ENCODE measurements around the gene ZNF518A.
"Not testable (repeated sequence)": the region's sequence is repeated elsewhere in the genome, so short reads cannot be mapped to it uniquely, and the experiment has no call there.

The ZNF518A gene

GRCh38 chr10:96165726-96166125 is 35.6 kb downstream of the ZNF518A start:
- Histone ChIP-seq H3K27me3 (ENCODE audit: insufficient read depth, low read length) (no peaks in the 10 kb centered on the region), H3K9me3 (ENCODE audit: low read length) (peaks cover 6% of the 10 kb centered on the region), H3K4me3 (ENCODE audit: low read length) (no peak overlapping the region), H3K4me1 (ENCODE audit: insufficient read depth, low read length) (no peaks in the 10 kb centered on the region), H2AFZ (ENCODE audit: low read depth, low read length) (no peak overlapping the region), H3K36me3 (ENCODE audit: insufficient read depth, low read length) (peaks cover 25% of the 10 kb centered on the region)

GRCh38 chr10:96168546-96168945 is 38.4 kb downstream of the ZNF518A start:
- no peak overlapping the region for H3K4me3 ChIP-seq (ENCODE audit: low read length)
- peaks cover 6% of the 10 kb centered on the region for H3K9me3 ChIP-seq (ENCODE audit: low read length)
- H3K36me3 ChIP-seq (ENCODE audit: insufficient read depth, low read length), result peaks cover 8% of the 10 kb centered on the region

GRCh38 chr10:96170230-96170629 is 40.1 kb downstream of the ZNF518A start:
- H3K4me1 ChIP-seq (ENCODE audit: insufficient read depth, low read length), result no peaks in the 10 kb centered on the region
- H3K9me3 ChIP-seq (ENCODE audit: low read length), result peaks cover 6% of the 10 kb centered on the region
- H3K4me3 ChIP-seq (ENCODE audit: low read length), result no peak overlapping the region
- no peak overlapping the region for H2AFZ ChIP-seq (ENCODE audit: low read depth, low read length)
- no peaks in the 10 kb centered on the region for H3K27me3 ChIP-seq (ENCODE audit: insufficient read depth, low read length)
- H3K36me3 ChIP-seq (ENCODE audit: insufficient read depth, low read length), result peaks cover 6% of the 10 kb centered on the region

More at GRCh38 chr10:96168546-96168945, 38.4 kb downstream of the ZNF518A start:
- no peaks in the 10 kb centered on the region for H3K4me1 ChIP-seq (ENCODE audit: insufficient read depth, low read length)
- no peak overlapping the region for H2AFZ ChIP-seq (ENCODE audit: low read depth, low read length)
- H3K27me3 ChIP-seq (ENCODE audit: insufficient read depth, low read length), result no peaks in the 10 kb centered on the region

- H2AFZ ChIP-seq (ENCODE audit: low read depth, low read length), result no peak overlapping the region
- H3K27me3 ChIP-seq (ENCODE audit: insufficient read depth, low read length), result no peaks in the 10 kb centered on the region
- no peak overlapping the region for H3K4me3 ChIP-seq (ENCODE audit: low read length)
- H3K9me3 ChIP-seq (ENCODE audit: low read length), result peaks cover 7% of the 10 kb centered on the region
- no peaks in the 10 kb centered on the region for H3K36me3 ChIP-seq (ENCODE audit: insufficient read depth, low read length)
- H3K4me1 ChIP-seq (ENCODE audit: insufficient read depth, low read length), result no peaks in the 10 kb centered on the region
These were observed 42.6 kb downstream of the ZNF518A start for GRCh38 chr10:96172666-96173065.

GRCh38 chr10:96176985-96177384 is 46.9 kb downstream of the ZNF518A start:
- Histone ChIP-seq H2AFZ (ENCODE audit: low read depth, low read length) (no peak overlapping the region), H3K4me1 (ENCODE audit: insufficient read depth, low read length) (no peaks in the 10 kb centered on the region)

GRCh38 chr10:96188421-96188820 is 58.3 kb downstream of the ZNF518A start:
- H3K36me3 ChIP-seq (ENCODE audit: insufficient read depth, low read length), result no peaks in the 10 kb centered on the region
- H3K27me3 ChIP-seq (ENCODE audit: insufficient read depth, low read length), result no peaks in the 10 kb centered on the region
- no peaks in the 10 kb centered on the region for H3K4me1 ChIP-seq (ENCODE audit: insufficient read depth, low read length)
- no peaks in the 10 kb centered on the region for H3K9me3 ChIP-seq (ENCODE audit: low read length)
- H2AFZ ChIP-seq (ENCODE audit: low read depth, low read length), result no peak overlapping the region
- no peak overlapping the region for H3K4me3 ChIP-seq (ENCODE audit: low read length)

More at GRCh38 chr10:96176985-96177384, 46.9 kb downstream of the ZNF518A start:
- Histone ChIP-seq H3K27me3 (ENCODE audit: insufficient read depth, low read length) (no peaks in the 10 kb centered on the region), H3K4me3 (ENCODE audit: low read length) (no peak overlapping the region), H3K36me3 (ENCODE audit: insufficient read depth, low read length) (no peaks in the 10 kb centered on the region), H3K9me3 (ENCODE audit: low read length) (peaks cover 4% of the 10 kb centered on the region)

GRCh38 chr10:96188916-96189315 is 58.8 kb downstream of the ZNF518A start:
- no peak overlapping the region for H3K4me3 ChIP-seq (ENCODE audit: low read length)
- no peaks in the 10 kb centered on the region for H3K27me3 ChIP-seq (ENCODE audit: insufficient read depth, low read length)
- no peaks in the 10 kb centered on the region for H3K9me3 ChIP-seq (ENCODE audit: low read length)
- no peaks in the 10 kb centered on the region for H3K4me1 ChIP-seq (ENCODE audit: insufficient read depth, low read length)
- no peak overlapping the region for H2AFZ ChIP-seq (ENCODE audit: low read depth, low read length)
- H3K36me3 ChIP-seq (ENCODE audit: insufficient read depth, low read length), result no peaks in the 10 kb centered on the region

- H3K36me3 ChIP-seq (ENCODE audit: insufficient read depth, low read length); H3K27me3 ChIP-seq (ENCODE audit: insufficient read depth, low read length); H3K9me3 ChIP-seq (ENCODE audit: low read length); H2AFZ ChIP-seq (ENCODE audit: low read depth, low read length); H3K4me1 ChIP-seq (ENCODE audit: insufficient read depth, low read length); H3K4me3 ChIP-seq (ENCODE audit: low read length): not testable (repeated sequence)
These were observed 59.4 kb downstream of the ZNF518A start for GRCh38 chr10:96189505-96189904.

GRCh38 chr10:96201525-96201924 is 71.4 kb downstream of the ZNF518A start:
- no peaks in the 10 kb centered on the region for H3K36me3 ChIP-seq (ENCODE audit: insufficient read depth, low read length)
- H3K4me3 ChIP-seq (ENCODE audit: low read length), result no peak overlapping the region
- no peaks in the 10 kb centered on the region for H3K27me3 ChIP-seq (ENCODE audit: insufficient read depth, low read length)
- no peaks in the 10 kb centered on the region for H3K4me1 ChIP-seq (ENCODE audit: insufficient read depth, low read length)
- no peak overlapping the region for H2AFZ ChIP-seq (ENCODE audit: low read depth, low read length)
- no peaks in the 10 kb centered on the region for H3K9me3 ChIP-seq (ENCODE audit: low read length)

- Histone ChIP-seq H3K36me3 (ENCODE audit: insufficient read depth, low read length) (no peaks in the 10 kb centered on the region), H3K9me3 (ENCODE audit: low read length) (no peaks in the 10 kb centered on the region), H3K4me1 (ENCODE audit: insufficient read depth, low read length) (no peaks in the 10 kb centered on the region), H3K27me3 (ENCODE audit: insufficient read depth, low read length) (no peaks in the 10 kb centered on the region), H3K4me3 (ENCODE audit: low read length) (no peak overlapping the region), H2AFZ (ENCODE audit: low read depth, low read length) (no peak overlapping the region)
These were observed 75.5 kb downstream of the ZNF518A start for GRCh38 chr10:96205580-96205979.

GRCh38 chr10:96208271-96208670 is 78.2 kb downstream of the ZNF518A start:
- H2AFZ ChIP-seq (ENCODE audit: low read depth, low read length), result no peak overlapping the region
- H3K36me3 ChIP-seq (ENCODE audit: insufficient read depth, low read length), result no peaks in the 10 kb centered on the region
- H3K9me3 ChIP-seq (ENCODE audit: low read length), result no peaks in the 10 kb centered on the region
- H3K4me1 ChIP-seq (ENCODE audit: insufficient read depth, low read length), result no peaks in the 10 kb centered on the region
- H3K27me3 ChIP-seq (ENCODE audit: insufficient read depth, low read length), result peaks cover 7% of the 10 kb centered on the region
- no peak overlapping the region for H3K4me3 ChIP-seq (ENCODE audit: low read length)

- Histone ChIP-seq H3K4me1 (ENCODE audit: insufficient read depth, low read length) (no peaks in the 10 kb centered on the region), H3K27me3 (ENCODE audit: insufficient read depth, low read length) (peaks cover 11% of the 10 kb centered on the region), H3K9me3 (ENCODE audit: low read length) (no peaks in the 10 kb centered on the region), H3K4me3 (ENCODE audit: low read length) (no peak overlapping the region), H2AFZ (ENCODE audit: low read depth, low read length) (no peak overlapping the region), H3K36me3 (ENCODE audit: insufficient read depth, low read length) (no peaks in the 10 kb centered on the region)
These were observed 78.8 kb downstream of the ZNF518A start for GRCh38 chr10:96208946-96209345.

GRCh38 chr10:96211764-96212163 is 81.7 kb downstream of the ZNF518A start:
- Histone ChIP-seq H2AFZ (ENCODE audit: low read depth, low read length) (no peak overlapping the region), H3K4me1 (ENCODE audit: insufficient read depth, low read length) (no peaks in the 10 kb centered on the region), H3K4me3 (ENCODE audit: low read length) (no peak overlapping the region), H3K36me3 (ENCODE audit: insufficient read depth, low read length) (no peaks in the 10 kb centered on the region), H3K27me3 (ENCODE audit: insufficient read depth, low read length) (peaks cover 14% of the 10 kb centered on the region), H3K9me3 (ENCODE audit: low read length) (no peaks in the 10 kb centered on the region)

GRCh38 chr10:96212911-96213310 is 82.8 kb downstream of the ZNF518A start:
- no peak overlapping the region for H3K4me3 ChIP-seq (ENCODE audit: low read length)
- H3K9me3 ChIP-seq (ENCODE audit: low read length), result no peaks in the 10 kb centered on the region
- H3K36me3 ChIP-seq (ENCODE audit: insufficient read depth, low read length), result no peaks in the 10 kb centered on the region
- H2AFZ ChIP-seq (ENCODE audit: low read depth, low read length), result no peak overlapping the region
- no peaks in the 10 kb centered on the region for H3K4me1 ChIP-seq (ENCODE audit: insufficient read depth, low read length)
- peaks cover 14% of the 10 kb centered on the region for H3K27me3 ChIP-seq (ENCODE audit: insufficient read depth, low read length)
